Keratinocyte (primary cell): ENCODE results near the gene CIZ1. TPM values are rescaled to one million over a fixed set of nuclear protein-coding genes. Genes with fewer than 3 reads are reported as not detected.

Experiments
- DNase-seq: peaks from one replicate; pipeline ENCODE4 v3.0.0-alpha.2; 2011; ENCODE audit warnings: low read depth, missing footprints, low spot score
- FAIRE-seq: peaks from 2 replicates; lab custom pipeline; 2011; peaks lifted over from hg19 to GRCh38; lab: Jason Lieb, UNC
- H2AFZ ChIP-seq: 2 replicates; pipeline ENCODE4 v1.6.0; 2012; ENCODE audit warnings: low read length, control low read depth, inconsistent platforms; ENCODE audit not compliant: control insufficient read depth
- H3K27ac ChIP-seq: 2 replicates; pipeline ENCODE4 v1.5.1; 2011; ENCODE audit warnings: low read length; ENCODE audit not compliant: control insufficient read depth, insufficient read depth
- H3K27me3 ChIP-seq: 3 replicates; pipeline ENCODE4 v1.6.0; 2011; ENCODE audit warnings: low read length; ENCODE audit not compliant: control insufficient read depth, insufficient read depth; ENCODE audit errors: extremely low read depth
- H3K36me3 ChIP-seq, 2 experiments: 2 replicates in 1 of 2; 3 replicates in 1 of 2; pipeline ENCODE4 v1.5.1; 2011; ENCODE audit warnings: low read length in 2 of 2, mild to moderate bottlenecking in 1 of 2; ENCODE audit not compliant: control insufficient read depth in 2 of 2, insufficient read depth in 2 of 2; ENCODE audit errors: extremely low read depth in 1 of 2
- H3K4me1 ChIP-seq: 3 replicates; pipeline ENCODE4 v1.5.1; 2011; ENCODE audit warnings: low read length; ENCODE audit not compliant: control insufficient read depth, insufficient read depth; ENCODE audit errors: extremely low read depth
- H3K4me2 ChIP-seq: 3 replicates; pipeline ENCODE4 v1.6.0; 2011; ENCODE audit warnings: low read depth, low read length; ENCODE audit not compliant: control insufficient read depth, insufficient read depth; ENCODE audit errors: extremely low read depth
- H3K4me3 ChIP-seq, 3 experiments: fragments of 200-600 bp in 1 of 3; sonication (generic) in 1 of 3; 2 replicates in 2 of 3; 3 replicates in 1 of 3; pipeline ENCODE4 v1.5.1; 2011 to 2016; ENCODE audit warnings: low read length in 3 of 3, mild to moderate bottlenecking in 3 of 3, control low read depth in 2 of 3, inconsistent platforms in 1 of 3, low read depth in 1 of 3, mixed read lengths in 1 of 3, mixed run types in 1 of 3, moderate library complexity in 1 of 3; ENCODE audit not compliant: control insufficient read depth in 2 of 3, insufficient read depth in 2 of 3; ENCODE audit errors: extremely low read depth in 1 of 3
- H3K79me2 ChIP-seq: 2 replicates; pipeline ENCODE4 v1.6.0; 2012; ENCODE audit warnings: low read length; ENCODE audit not compliant: control insufficient read depth, insufficient read depth
- H3K9ac ChIP-seq: 3 replicates; pipeline ENCODE4 v1.6.0; 2011; ENCODE audit warnings: low read length; ENCODE audit not compliant: control insufficient read depth, insufficient read depth; ENCODE audit errors: extremely low read depth
- H3K9me1 ChIP-seq: 3 replicates; pipeline ENCODE4 v1.6.0; 2011; ENCODE audit warnings: low read length; ENCODE audit not compliant: control insufficient read depth, insufficient read depth; ENCODE audit errors: extremely low read depth
- H3K9me3 ChIP-seq: 2 replicates; pipeline ENCODE4 v1.5.1; 2012; ENCODE audit warnings: low read depth, low read length; ENCODE audit not compliant: control insufficient read depth
- H4K20me1 ChIP-seq: 3 replicates; pipeline ENCODE4 v1.6.0; 2011; ENCODE audit warnings: low read length; ENCODE audit not compliant: control insufficient read depth, insufficient read depth; ENCODE audit errors: extremely low read depth
- CTCF ChIP-seq, 3 experiments: IDR thresholded peaks in 1 of 3; conservative IDR thresholded peaks in 1 of 3; optimal IDR thresholded peaks in 1 of 3; 2 replicates in 2 of 3; 3 replicates in 1 of 3; pipeline versions ENCODE3 to v1.5.1; 2011; ENCODE audit warnings: low read length in 3 of 3, mild to moderate bottlenecking in 3 of 3, moderate library complexity in 2 of 3, control low read depth in 1 of 3, inconsistent platforms in 1 of 3; ENCODE audit not compliant: insufficient read depth in 2 of 3; ENCODE audit errors: extremely low read depth in 1 of 3
- EZH2 ChIP-seq: IDR thresholded peaks from one replicate; pipeline ENCODE4 v1.6.1; 2012; ENCODE audit warnings: inconsistent platforms, mild to moderate bottlenecking, low read length, moderate library complexity
- dilution Hi-C: fragments of 300-500 bp; cut with MboI; formaldehyde crosslinking; loops from one replicate; pipeline ENCODE4 v1.7.0; 2020; ENCODE audit warnings: low sequenced_read_pairs; ENCODE audit not compliant: extremely low pct_ligation_motif_present
- polyA plus RNA-seq, 5 experiments: library from polyadenylated mRNA; depleted of rRNA in 3 of 5; stranded (reverse) in 3 of 5; stranded (forward) in 1 of 5; unstranded in 1 of 5; fragments of >200 nt; gene quantifications; 1 replicate in 1 of 5; 2 replicates in 3 of 5; 3 replicates in 1 of 5; pipeline versions ENCODE4 v1.2.1 to v1.2.3, GENCODE V29; 2011 to 2012; ENCODE audit warnings: missing spikeins in 2 of 5, low read depth in 1 of 5, low replicate concordance in 1 of 5

CIZ1 gene
- polyA plus RNA-seq, 1 donor (not counting 4 experiments of a cell fraction or from before 2014, with no cell fraction given) = 23.5 TPM

GRCh38 chr9:128206916-128207910 lies 15.8 kb upstream of the CIZ1 start:
- FAIRE-seq = no peak
- Histone ChIP-seq H2AFZ (no peak overlapping the region), H3K36me3 (no peaks in the 10 kb centered on the region), H3K27me3 (peaks cover 24% of the 10 kb centered on the region), H3K27ac (no peak overlapping the region), H3K4me2 (no peak overlapping the region), H3K9me1 (no peaks in the 10 kb centered on the region), H3K4me1 (peaks cover 9% of the 10 kb centered on the region), H3K79me2 (no peaks in the 10 kb centered on the region), H3K4me3 (no peak overlapping the region), H3K9me3 (no peaks in the 10 kb centered on the region), H4K20me1 (no peaks in the 10 kb centered on the region), H3K9ac (no peak overlapping the region)
- TF ChIP-seq CTCF (optimal IDR thresholded peaks at IDR 0.05 in 1 of 3, IDR thresholded peaks at IDR 0.05 in 1 of 3, conservative IDR thresholded peaks at IDR 0.05 in 1 of 3; ENCODE audit: extremely low read depth in 1 of 3, insufficient read depth in 2 of 3, low read length in 3 of 3) = no peak
- TF ChIP-seq EZH2 = no peak
- DNase-seq = no peak
- dilution Hi-C loops = no loop called here

DNA sequence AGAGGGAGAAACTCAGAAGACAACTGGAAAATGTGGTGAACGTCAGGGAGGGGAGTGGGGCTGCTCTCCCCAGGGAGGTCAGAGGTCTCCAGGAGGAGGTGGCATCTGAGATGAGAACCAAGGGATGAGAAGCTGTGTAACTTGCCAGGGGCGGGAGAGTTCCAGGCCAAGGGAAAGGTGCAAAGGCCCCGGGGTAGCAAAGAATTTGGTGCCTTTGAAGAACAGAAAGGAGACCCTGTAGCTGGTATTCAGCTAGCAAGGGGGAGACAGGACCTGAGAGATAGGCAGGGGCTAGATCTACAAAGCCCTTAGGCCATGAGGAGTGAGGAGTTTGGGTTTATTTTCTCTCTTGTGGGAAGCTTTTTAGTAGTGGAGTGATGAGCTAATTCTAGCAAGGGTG lies 15.1 kb upstream of the CIZ1 start:
- H3K36me3 ChIP-seq = no peaks in the 10 kb centered on the region
- H3K27me3 ChIP-seq = peaks cover 20% of the 10 kb centered on the region
- H3K27ac ChIP-seq = no peak overlapping the region
- H3K4me1 ChIP-seq = peaks cover 7% of the 10 kb centered on the region
- H3K4me2 ChIP-seq = no peak overlapping the region
- H3K9me1 ChIP-seq = no peaks in the 10 kb centered on the region
- DNase-seq = no peak
- no peaks in the 10 kb centered on the region for H3K9me3 ChIP-seq
- no peak for FAIRE-seq
- no peaks in the 10 kb centered on the region for H3K79me2 ChIP-seq
- dilution Hi-C loops = no loop called here
- H3K4me3 ChIP-seq = no peak overlapping the region
- H3K9ac ChIP-seq = no peak overlapping the region
- no peak for TF ChIP-seq CTCF (optimal IDR thresholded peaks at IDR 0.05 in 1 of 3, IDR thresholded peaks at IDR 0.05 in 1 of 3, conservative IDR thresholded peaks at IDR 0.05 in 1 of 3; ENCODE audit: extremely low read depth in 1 of 3, insufficient read depth in 2 of 3, low read length in 3 of 3)
- TF ChIP-seq EZH2 = no peak
- H4K20me1 ChIP-seq = no peaks in the 10 kb centered on the region
- no peak overlapping the region for H2AFZ ChIP-seq
